NCI-H345 treated with DMSO at 0.1 percent for 48 hours (cell line): ENCODE measurements around the gene CAVIN3.
"Not testable (repeated sequence)": the region's sequence is repeated elsewhere in the genome, so short reads cannot be mapped to it uniquely, and the experiment has no call there.

Experiments
- DNase-seq: peaks from one replicate; lab custom pipeline; 2025; ENCODE audit not compliant: unreplicated experiment; lab: John Stamatoyannopoulos, UW

The CAVIN3 gene

DNA sequence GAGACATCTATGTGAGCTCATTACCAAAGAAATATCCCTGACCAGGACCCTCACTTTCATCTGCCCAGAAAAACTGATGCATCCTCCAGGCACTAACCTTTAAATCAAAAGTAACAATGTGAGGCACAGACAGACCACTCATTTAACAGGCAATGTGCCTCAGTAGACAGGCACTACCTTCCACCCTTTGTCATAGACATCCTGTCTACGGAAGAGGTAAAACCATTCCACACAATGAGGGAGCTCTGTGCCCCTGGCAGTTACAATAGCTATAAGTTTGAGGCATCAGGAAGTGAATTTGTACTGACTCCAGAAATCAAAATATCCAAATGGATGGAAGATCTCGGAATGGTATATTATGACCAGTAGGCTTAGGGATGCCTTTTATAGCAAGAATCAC, 6.7 kb upstream of the CAVIN3 start:
- no peak for DNase-seq

DNA sequence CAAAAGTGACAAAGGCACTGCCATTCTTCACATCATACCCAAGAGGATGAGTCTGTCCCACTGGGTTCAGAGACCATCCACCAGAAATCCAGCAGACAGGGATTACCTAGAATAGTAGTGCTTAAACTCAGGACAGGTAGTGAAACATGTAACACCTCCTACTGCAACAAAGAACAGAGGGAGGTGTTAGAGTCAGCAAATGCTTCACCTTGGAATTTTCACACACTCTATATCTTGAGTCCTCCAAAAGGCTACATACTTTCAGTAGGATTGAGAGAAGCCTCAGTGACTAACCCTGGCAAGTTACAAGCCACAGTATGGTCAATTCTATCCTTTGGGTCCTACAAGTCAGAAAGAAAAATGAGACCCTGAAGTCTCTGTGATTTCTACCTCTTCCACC, 6.0 kb upstream of the CAVIN3 start:
- DNase-seq = no peak

DNA sequence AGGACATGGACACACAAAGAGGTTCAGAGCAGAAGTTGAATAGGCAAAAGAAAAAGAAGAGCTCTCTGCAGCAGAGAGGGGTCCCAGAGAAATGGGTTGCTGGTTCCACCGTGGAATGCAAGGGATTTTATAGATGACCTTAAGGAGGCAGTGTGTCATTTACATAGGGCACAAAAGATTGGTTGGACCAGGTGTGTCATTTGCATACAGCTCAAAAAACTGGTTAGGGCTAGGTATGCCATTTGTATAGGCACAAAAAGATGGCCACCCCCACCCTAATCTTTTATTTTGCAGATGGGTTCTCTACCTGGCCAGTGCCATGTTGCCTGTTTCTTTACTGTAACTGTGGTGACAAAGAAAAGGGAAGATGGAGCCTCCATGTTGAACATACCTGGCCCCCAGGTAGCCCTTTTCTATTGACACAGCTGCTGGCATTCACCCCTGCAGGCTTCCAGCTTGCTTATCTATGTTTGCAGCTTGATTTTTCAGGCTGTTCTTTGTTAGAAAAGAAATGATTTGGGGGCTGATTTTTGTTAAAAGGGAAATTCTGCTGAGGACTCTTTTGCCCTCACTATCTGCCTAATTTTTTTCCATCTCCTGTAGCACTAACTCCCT, 3.1 kb upstream of the CAVIN3 start:
- DNase-seq = no peak

DNA sequence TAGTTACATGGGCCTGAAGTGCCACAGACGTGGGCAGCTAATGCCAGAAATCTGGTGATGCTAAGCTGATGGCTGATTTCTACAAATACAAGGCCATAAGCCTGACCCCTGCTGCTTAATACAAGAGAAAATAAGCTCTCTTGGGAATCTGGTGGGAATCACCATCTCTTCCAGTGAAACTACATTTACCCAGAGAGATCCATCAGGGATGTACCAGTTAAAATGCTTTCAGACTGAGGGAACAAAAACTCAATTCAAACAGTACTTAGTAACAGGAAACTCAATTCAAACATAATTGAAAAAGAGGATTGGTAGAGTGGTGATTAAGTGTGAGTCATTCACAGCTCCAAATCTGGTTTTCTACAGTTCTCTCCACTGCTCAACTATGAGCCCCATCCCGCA, 1.7 kb upstream of the CAVIN3 start:
- DNase-seq = no peak

DNA sequence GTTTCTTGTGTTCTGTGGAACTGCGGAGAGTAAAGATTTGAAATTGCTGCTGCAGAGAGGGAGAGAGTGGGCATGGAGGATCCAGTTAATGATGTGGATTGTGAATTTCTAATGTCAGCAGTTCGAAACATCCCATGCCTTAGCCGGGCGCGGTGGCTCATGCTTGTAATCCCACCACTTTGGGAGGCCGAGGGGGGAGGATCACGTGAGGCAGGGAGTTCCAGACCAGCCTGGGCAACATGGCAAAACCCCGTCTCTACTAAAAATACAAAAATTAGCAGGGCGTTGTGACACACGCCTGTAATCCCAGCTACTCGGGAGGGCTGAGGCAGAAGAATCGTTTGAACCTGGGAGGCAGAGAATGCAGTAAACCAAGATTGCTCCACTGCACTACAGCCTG, 1.1 kb upstream of the CAVIN3 start:
- no peak for DNase-seq

DNA sequence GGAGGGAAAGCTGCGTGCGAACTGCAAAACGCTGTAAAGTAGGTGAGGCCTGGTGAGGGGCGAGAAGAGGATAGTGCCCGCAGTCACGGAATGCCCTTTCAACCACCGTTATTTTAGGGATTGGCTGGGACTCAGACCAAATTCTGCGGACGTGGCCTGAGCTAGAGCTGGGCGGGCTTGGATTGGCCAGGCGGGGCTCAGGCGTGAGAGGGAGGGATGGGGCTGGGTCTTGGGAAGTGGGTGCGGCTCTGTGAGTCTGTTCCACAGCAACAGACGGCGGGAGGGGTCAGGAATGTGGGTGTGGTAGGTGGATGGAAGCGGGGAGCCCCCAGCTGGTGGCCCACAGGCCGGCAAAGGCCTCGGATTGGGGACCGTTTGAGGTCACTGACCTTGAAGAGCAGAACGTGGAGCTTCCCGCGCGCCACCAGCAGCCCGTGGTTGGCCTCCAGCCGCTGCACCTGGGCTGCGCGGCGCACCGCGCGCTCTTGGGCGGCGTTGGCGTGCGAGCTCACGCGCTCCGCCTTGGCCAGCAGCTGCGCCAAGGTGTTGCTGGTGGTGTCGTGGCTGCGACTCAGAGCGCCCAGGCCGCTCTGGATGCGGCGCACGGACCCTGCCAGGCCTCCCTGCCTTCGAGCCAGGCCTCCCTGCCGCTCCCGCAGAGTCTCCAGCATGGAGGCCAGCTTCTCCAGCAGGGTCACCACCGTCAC, 444 bp downstream of the CAVIN3 start:
- no peak for DNase-seq

DNA sequence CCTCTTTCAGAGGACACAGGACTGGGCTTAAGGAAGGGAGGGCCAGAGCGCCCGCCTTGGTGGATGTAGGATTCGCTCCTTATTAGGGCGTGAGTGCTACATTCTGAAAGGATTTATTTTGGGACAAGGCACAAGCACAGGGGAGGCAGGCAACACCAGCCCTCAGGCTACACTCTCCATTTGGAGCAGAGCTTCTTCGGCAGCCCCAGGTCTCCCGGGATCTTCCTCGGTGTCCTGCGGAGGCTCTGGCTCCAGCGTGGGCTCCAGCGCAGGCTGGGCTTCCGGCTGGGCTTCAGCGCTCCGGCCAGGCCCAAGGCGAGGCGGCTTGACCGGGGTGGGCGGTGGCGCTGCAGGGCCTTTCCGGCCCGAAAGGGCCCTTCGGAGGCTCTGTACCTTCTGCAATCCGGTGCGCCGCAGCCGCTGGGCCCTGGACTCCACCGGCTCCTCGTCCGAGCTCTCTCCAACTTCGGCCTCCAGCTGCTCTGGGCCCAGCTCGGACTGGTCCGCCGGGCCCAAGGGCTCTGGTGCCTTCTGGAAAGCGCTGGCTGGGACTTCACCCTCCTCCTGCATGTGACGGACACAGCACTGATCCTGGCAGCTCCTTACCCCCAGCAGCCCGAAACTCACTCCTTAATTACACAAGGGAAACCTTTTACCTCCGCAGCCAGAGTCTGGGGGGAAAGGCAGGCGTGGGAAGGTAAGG, 1.1 kb downstream of the CAVIN3 start:
- DNase-seq = no peak

DNA sequence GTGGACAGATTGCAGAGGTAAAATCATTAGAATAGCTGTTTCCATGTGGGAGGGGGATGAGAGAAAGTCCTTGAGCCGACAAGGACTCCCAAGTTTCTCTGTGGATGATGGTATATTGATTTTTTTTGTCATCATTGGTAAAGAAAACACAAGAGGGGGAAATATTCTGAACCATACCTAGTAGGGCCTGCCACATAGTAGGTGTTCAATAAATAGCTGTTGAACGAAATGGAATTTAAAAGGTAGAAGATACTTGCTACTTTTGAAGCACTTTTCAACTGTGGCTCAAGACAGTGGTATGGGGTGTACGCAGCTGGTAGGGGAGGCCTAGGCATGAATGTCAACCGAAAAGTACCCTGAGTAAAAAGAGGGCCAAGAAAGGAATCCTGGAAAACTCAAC, 2.1 kb downstream of the CAVIN3 start:
- DNase-seq = no peak

DNA sequence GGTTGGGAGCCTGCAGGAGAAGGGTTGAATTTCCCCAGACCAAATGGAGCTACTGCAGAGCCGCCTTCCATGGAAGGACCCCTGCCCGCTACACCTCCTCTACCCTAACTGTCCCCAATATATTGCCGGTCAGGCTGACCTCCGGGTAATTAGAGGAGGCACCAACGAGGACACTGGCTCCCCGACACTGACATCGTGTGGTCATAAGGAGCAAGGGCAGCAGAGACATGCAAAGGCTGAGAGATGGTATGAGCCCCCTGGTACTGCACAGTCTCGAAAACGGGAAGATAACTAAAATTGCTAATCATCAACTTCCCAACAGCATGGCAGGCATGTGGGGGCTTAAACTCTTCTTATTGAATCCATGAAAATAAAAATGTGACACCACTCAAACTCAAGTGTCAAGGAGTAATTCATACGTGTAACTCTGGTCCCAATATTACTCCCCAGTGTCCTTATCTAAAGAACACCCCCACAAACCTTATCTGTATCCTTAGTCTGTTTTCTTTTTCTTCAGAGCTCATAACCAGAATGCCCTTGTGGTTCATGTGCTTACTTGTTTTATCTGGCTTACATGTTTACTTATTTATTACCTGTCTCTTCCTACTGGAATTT, 4.4 kb downstream of the CAVIN3 start:
- peak; percentile 30 for DNase-seq

DNA sequence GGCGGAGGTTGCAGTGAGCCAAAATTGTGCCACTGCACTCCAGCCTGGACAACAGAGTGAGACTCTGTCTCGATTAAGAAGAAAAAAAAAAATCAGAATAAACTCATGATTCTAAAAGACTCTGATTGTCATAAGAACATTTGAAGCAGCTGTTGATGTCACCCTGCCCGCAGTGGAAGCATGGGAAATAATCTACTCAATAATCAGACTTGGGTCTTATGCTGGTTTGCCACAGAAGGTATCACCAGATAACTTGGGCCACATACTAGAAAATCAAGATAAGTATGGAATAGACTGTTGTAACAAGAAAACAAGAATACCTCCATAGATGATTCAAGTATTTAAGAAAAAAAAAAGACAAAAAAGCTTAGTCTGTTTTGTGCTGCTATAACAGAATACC, 8.2 kb downstream of the CAVIN3 start:
- DNase-seq = no peak

DNA sequence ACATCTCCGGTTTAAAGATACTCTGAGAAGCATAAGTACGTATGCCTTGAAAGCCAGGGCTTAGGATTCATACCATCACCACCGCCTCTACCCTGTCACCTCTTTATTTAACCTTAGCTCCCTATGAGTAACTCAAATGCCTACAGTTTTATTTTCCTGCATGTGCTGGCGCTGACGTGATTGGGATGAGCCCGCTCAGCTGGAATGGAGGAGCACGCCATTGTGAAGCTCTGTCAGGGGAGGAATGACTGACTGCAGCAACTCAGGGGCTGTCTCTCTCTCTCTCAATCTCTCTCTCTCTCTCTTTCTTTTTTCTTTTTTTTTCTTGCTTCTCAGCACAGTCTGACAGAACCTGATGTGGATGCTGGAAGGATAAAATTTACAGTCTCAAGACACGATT, 12.4 kb downstream of the CAVIN3 start:
- no peak for DNase-seq

DNA sequence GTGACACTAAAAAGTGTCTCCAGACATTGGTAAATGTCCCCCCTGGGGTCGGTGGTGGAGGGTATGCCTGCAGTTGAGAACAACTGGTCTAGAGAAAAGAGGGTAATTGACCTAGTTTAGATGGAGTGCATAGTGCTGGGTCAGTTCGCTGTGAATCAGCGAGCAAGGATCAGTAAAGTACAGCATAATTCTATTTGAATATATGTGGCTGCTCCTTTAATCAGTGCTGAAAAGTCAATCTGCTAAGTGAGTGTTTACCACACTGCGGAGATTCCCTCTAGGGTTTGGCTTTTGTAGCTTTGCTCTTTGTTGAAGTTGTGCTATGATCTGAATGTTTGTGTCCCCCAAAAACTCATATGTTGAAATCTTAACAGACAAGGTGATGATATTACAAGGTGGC, 15.0 kb downstream of the CAVIN3 start:
- DNase-seq = no peak

DNA sequence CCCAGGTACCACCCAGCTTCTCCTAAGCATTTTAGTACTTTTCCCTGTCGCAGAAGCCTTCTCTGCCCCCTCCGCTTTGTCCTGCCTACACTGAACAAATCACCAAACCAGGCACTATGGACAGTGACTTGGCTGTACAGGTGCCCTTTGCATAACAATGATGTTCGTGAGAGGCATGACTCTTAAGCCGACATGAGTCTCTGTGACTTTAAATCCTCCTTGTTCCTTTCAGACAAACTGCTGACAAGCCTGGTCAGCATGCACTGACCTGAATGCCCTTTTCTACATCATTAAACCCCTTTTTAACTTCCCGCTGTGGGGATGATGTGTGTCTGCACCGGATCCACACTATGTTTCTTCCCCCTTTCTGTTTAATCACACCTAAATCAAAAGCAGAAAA, 16.6 kb downstream of the CAVIN3 start:
- no peak for DNase-seq

DNA sequence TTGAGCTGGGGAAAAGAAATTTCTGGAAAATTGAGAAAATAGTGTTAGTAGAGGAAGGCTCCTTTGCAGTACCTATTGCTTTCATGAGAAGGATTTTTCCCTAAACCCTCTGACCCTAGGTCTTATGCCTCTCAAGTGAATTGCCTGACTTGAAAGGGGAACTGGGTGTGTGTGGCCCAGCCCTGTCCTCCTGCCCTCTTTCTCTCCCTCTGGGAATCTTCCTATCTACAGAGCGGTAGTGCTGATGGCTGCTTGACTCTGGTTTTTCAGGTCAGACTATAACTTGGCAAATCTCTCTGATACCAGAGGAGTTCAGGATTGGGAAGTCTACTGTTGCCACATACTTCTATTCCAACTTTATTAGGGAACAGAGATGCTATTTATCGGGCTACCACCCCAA, 19.2 kb downstream of the CAVIN3 start:
- no peak for DNase-seq

DNA sequence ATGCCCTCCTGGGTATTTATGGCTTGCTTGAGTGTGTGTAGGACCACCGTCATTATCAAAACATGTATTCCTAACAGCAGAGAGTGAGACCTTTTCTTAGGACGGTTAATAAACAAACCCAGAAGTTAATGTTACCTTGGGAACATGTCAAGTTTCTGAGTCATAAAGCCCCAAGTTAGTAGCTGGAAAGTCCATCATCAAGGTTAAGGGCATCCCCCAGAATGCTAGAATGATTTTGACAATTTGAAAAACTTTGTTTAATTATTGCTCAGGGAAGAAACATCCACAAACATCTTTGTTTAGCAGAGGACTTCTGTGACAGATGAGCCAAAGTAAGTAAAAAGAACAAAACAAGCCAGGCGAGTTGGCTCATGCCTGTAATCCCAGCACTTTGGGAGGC, 20.0 kb downstream of the CAVIN3 start:
- DNase-seq = no peak

DNA sequence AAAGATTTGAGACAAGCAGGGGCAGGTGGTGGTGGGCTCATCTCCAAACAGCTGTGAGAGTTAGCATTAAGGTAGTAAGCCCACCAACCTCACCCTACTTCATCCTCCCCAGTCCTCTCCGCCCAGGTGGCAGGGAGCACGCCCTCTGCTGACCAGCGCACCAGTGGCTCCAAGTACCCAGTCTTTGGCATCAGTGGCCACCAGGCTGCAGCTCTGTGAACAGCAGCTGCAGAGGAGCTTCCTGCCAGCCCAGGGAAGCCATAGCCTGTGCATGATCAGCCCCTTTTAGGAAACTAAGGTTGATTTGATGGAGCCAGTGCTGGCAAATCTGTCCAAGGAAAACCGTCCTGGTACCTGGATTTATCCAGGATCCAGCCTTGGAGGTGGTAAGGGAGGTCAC, 21.7 kb downstream of the CAVIN3 start:
- DNase-seq = no peak

DNA sequence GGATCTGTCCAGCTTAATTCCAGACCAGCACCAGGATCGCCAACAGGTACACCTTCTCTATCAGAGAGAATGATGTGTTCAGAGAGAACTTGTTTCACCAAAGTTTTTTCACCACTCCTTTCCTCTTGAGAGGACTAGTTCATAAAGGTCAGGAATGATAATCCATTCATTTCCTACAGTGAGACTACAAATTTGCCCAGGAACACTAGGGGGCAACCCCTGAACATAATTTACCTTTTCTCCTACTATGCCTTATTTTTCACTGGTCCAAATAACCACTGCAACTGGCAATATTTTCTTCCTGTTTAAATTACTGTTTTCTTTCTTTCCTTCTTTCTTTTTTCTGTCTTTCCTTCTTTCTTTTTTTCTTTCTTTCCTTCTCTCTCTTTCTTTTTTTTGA, 22.5 kb downstream of the CAVIN3 start:
- no peak for DNase-seq

DNA sequence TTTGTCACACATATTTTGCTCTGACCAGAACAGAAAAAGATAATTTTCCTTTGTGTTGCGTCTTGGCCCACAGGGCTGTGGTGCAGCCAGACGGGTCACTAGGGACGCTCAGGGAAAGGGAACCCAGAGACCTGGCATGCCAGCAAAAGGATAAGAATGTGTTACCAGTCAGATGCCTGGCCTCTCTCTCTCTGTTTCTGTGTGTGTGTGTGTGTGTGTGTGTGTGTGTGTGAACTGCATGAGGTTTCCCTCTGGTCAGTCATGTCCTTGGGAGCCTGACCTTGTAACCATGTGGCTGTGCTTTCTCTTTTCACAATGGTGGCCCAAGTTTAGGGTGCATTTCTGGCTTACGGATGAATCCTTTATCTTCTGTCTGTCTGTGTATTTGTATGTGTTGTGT, 35.3 kb downstream of the CAVIN3 start:
- no peak for DNase-seq

DNA sequence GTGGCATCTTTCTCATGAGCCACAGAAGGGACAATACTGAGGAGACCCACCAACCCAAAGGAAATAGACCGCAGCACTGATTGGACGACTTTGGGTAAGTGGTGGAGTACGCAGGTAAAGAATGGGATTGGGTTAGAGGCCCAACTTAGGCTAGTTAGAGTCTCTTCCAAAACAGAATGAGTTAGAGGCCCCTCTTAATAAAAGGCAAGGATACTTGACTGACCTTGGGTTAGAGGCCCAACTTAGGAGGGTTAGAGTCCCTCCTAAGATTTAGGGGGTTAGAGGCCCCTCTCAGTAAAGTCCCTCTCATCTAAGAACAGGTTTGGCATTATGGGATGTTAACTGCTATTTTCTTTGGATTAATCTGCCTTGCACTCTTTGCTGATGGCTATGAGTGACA, 36.1 kb downstream of the CAVIN3 start:
- no peak for DNase-seq

DNA sequence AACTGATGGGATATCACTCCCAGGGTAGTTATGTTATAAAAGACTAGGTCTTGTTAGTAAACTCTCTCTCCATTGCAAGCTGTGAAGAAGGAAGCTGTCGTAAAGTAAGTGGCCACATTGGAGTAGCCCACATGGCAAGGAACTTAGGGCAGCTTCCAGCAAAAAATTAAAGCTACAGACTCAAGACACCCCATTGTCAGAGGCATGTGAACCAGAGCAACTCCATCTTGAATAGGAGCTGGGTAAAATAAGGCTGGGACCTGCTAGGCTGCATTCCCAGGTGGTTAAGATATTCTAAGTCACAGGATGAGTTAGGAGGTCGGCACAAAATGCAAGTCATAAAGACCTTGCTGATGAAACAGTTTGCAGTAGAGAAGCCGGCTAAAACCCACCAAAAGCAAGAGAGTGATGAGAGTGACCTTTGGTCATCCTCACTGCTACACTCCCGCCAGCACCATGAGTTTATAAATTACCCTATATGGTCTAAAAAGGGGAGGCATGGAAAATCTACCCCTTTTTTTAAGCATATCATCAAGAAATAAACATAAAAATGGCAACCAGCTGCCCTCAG, 36.8 kb downstream of the CAVIN3 start:
- DNase-seq = no peak

DNA sequence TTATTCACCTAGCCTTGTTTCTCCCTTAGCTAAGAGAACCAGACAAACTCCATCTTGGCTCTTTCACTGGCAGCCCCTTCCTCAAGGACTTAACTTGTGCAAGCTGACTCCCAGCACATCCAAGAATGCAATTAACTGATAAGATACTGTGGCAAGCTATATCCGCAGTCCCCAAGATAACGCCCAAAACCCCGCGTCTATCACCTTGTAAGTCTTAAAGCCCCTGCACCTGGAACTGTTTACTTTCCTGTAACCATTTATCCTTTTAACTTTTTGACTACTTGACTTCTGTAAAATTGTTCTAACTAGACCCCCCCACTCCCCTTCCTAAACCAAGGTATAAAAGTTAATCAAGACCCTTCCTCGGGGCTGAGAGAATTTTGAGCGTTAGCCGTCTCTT, 39.5 kb downstream of the CAVIN3 start:
- DNase-seq = not testable (repeated sequence)

DNA sequence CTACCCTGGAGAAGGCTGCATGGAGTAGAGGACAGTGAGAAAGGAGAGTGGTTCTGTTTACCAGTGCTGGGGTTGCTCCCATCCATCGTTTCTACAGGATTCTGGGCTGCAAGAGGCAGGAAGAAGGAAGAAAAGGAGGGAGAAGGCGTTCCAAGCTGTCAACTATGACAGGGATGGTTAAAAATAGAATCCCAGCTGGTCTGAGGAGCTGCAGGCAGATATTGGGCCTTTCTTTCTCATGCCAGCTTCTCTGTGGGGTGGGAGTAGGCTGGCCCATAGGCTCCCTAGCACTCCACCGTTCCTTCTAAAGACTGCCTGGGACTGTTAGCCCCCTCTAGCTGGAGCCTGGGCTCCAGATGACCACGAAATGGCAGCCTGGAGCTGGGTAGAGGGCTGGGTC, 47.1 kb downstream of the CAVIN3 start:
- no peak for DNase-seq
